ENCODE measurements around the gene PEX16.

PEX16 gene

DNA sequence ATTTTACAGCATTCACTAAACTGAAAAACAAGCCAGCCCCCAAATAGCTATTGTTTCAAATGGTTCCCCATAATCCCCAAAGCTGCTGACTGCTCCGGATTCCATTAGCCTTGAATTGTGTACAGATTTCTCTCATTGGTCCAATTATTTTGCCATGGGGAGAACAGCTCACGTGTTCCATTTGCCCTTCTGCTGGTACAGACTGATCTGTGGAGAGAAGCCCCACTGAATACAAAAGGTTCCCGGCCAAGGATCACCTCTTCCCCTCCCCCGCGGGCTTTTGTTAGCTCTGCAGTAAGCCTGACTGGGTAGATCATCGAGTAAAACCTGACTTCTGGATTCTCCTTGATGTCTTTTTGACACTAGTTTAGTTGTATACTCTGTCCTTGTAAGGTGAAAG is 41.3 kb downstream of the PEX16 start:
- DNase-seq (ENCODE audit: low spot score) = no peak

DNA sequence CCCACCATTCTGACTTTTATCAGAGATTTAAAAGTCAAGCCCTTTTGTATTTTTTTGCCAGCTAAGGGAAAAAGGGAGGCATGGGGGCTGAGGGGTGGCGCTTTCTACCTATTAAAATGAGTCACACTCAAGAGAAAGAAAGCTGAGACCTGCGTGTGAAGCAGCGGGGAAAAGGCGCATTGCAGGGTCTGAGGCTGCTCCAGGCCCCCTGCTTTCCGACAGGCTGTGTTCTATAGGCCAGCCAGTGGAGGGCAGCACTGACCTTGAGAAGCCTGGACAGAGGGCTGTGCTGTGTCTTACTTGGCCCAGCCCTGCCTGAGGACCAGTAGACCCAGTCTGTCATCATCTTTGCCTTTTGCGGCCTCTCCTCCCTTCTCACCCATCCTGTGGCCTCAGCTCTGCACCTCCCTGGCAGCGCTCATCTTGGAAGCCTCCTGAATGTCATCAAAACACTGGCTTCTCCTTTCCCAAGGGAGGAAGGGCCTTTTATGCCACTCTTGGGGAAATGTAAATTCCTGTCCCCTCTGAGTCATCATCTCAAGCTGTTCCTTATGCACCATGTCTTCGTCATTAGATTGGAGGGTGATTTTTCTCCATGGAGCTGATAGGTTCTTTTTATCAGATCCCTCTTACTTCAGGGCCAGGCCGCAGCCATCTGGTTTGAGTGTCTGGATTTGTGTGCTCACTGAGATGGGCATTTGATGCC is 44.9 kb downstream of the PEX16 start:
- DNase-seq (ENCODE audit: low spot score) = peak; percentile 10

GRCh38 chr11:45871638-45872037 is 46.0 kb downstream of the PEX16 start:
- no peak for DNase-seq (ENCODE audit: low spot score)

GRCh38 chr11:45870706-45871105 is 47.0 kb downstream of the PEX16 start:
- DNase-seq (ENCODE audit: low spot score) = no peak

DNA sequence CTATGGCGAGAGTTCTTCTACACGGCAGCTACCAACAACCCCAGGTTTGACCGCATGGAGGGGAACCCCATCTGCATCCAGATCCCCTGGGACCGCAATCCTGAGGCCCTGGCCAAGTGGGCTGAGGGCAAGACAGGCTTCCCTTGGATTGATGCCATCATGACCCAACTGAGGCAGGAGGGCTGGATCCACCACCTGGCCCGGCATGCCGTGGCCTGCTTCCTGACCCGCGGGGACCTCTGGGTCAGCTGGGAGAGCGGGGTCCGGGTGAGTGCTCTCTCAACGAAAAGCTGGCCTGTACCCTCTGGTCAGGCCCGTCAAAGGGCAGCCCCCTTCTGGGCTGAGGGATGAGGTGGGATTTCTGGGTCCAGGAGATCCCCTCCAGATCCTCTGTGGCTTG is 48.1 kb downstream of the PEX16 start:
- DNase-seq (ENCODE audit: low spot score) = no peak

DNA sequence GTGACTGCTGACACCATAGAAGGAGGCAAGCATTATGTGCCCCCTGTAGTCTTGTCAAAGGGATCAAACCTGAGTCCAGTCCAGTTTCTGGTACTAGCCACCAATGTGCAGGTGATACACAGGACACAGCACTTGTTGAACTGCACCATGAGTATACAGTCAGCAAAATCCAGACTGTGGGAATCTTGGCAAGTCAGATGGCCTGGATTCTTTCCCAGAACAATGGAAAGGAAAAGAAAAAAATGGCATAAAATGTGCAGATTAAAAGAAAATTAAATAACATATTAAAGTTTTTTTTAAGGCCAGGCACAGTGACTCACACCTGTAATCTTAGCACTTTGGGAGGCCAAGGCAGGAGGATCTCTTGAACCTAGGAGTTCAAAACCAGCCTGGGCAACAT is 53.6 kb downstream of the PEX16 start:
- DNase-seq (ENCODE audit: low spot score) = no peak

DNA sequence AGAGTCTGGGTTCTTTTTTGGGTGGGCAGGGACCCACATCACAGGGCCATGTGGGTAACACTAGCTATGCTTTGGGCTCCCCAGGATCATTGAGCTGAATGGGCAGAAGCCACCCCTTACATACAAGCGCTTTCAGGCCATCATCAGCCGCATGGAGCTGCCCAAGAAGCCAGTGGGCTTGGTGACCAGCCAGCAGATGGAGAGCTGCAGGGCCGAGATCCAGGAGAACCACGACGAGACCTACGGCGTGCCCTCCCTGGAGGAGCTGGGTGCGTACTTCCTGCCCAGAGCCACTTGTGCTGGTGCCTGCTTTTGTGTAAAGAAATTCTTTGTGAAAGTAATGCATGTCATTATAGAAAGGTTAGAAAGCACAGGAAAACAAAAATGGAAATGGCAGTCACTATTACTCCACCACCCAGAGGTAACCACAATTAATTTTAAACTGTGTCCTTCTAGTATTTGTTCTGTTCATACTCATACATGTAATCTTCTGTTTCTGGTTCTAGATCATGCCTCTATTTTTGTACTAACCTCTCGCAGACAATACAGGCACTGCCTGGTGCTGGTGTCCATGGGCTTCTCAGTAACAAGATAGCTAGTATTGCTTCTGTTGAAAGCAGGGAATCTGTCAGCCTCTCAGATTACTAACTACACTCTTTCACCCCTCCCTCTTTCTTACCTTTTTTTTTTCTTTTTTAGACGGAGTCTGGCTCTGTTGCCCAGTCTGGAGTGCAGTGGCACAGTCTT is 56.7 kb downstream of the PEX16 start:
- DNase-seq (ENCODE audit: low spot score) = no peak

DNA sequence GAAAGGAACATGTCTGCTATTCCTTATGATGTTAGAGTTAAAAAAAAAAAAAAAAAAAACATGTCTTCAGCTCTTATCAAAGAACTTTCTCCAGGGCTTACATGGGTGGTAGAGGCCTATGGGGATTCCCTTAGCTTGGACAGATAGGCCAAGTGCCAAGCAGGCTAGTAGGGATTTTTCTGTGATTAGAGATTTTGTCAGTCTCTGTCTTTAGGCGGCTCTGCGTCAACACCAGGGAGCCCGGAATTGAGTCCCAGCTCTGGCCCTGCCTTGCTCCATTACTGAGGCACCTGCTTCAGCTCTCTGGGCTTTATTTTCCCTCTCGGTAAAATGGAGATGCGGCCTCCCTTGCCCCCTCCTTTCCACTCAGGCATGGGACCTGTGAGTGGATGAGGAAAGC is 57.3 kb downstream of the PEX16 start:
- no peak for DNase-seq (ENCODE audit: low spot score)

All from CD4-positive, alpha-beta T cell treated with Interleukin-15 for 4 hours (primary cell).